ENCODE measurements around the gene KRT25. TPM values are rescaled to one million over a fixed set of nuclear protein-coding genes. Genes with fewer than 3 reads are reported as not detected.
A peak's percentile ranks its signal among the peaks of the same experiment; 100 is the strongest.

Gene KRT25
- total and polyA plus RNA-seq, 2 of the 13 experiments (the other 11 are each of a cell fraction or from before 2014, with no cell fraction given), result not detected

DNA sequence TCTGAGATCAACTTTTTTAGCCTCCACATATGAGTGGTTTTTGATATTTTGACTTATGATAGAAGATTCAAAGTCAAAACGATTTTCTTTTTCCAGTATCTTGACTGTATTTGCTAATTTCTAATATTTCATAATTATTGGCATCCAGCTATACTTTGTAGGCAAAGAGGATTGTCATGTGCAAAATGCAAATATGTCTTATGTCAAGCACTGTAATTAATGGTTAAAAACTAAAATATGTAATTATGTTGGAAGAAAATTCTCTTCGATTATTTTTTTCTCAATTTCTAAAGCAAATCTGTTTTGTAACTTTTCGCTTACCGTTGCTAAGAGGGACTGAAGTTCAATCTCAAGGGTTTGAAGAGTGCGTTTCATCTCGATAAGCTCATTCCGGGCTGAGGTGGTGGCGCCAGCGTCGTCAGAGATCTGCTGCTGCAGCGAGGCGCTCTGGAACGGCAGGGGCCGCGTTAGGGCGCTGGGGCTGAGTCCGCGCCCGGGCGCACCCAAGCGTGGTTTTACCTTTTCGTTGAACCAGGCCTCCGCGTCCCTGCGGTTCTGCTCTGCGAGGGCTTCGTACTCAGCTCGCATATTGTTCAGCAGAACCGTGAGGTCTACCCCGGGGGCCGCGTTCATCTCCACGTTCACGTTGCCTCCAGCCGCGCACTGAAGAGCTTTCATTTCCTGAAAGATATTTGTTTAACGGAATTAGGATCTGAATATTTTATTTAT, 24.2 kb upstream of the KRT25 start (continued):
- TF ChIP-seq, protein P1, sequence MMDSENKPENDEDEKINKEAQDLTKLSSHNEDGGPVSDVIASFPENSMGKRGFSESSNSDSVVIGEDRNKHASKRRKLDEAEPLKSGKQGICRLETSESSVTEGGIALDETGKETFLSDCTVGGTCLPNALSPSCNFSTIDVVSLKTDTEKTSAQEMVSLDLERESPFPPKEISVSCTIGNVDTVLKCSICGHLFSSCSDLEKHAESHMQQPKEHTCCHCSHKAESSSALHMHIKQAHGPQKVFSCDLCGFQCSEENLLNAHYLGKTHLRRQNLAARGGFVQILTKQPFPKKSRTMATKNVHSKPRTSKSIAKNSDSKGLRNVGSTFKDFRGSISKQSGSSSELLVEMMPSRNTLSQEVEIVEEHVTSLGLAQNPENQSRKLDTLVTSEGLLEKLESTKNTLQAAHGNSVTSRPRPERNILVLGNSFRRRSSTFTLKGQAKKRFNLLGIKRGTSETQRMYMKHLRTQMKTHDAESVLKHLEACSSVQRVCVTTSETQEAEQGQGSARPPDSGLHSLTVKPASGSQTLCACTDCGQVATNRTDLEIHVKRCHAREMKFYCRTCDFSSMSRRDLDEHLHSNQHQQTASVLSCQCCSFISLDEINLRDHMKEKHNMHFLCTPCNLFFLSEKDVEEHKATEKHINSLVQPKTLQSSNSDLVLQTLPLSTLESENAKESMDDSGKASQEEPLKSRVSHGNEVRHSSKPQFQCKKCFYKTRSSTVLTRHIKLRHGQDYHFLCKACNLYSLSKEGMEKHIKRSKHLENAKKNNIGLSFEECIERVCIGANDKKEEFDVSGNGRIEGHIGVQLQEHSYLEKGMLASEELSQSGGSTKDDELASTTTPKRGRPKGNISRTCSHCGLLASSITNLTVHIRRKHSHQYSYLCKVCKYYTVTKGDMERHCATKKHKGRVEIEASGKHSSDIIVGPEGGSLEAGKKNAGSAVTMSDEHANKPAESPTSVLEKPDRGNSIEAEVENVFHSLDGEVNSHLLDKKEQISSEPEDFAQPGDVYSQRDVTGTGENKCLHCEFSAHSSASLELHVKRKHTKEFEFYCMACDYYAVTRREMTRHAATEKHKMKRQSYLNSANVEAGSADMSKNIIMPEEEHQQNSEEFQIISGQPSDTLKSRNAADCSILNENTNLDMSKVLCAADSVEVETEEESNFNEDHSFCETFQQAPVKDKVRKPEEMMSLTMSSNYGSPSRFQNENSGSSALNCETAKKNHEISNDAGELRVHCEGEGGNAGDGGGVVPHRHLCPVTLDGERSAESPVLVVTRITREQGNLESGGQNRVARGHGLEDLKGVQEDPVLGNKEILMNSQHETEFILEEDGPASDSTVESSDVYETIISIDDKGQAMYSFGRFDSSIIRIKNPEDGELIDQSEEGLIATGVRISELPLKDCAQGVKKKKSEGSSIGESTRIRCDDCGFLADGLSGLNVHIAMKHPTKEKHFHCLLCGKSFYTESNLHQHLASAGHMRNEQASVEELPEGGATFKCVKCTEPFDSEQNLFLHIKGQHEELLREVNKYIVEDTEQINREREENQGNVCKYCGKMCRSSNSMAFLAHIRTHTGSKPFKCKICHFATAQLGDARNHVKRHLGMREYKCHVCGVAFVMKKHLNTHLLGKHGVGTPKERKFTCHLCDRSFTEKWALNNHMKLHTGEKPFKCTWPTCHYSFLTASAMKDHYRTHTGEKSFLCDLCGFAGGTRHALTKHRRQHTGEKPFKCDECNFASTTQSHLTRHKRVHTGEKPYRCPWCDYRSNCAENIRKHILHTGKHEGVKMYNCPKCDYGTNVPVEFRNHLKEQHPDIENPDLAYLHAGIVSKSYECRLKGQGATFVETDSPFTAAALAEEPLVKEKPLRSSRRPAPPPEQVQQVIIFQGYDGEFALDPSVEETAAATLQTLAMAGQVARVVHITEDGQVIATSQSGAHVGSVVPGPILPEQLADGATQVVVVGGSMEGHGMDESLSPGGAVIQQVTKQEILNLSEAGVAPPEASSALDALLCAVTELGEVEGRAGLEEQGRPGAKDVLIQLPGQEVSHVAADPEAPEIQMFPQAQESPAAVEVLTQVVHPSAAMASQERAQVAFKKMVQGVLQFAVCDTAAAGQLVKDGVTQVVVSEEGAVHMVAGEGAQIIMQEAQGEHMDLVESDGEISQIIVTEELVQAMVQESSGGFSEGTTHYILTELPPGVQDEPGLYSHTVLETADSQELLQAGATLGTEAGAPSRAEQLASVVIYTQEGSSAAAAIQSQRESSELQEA (CRISPR knock-in tag; IDR thresholded peaks at IDR 0.05; ENCODE audit: not compliant biosample characterization), result no peak
- TF ChIP-seq RFX1 (IDR thresholded peaks at IDR 0.05), result no peak
- TF ChIP-seq, protein P2, sequence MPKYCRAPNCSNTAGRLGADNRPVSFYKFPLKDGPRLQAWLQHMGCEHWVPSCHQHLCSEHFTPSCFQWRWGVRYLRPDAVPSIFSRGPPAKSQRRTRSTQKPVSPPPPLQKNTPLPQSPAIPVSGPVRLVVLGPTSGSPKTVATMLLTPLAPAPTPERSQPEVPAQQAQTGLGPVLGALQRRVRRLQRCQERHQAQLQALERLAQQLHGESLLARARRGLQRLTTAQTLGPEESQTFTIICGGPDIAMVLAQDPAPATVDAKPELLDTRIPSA (CRISPR knock-in tag; IDR thresholded peaks at IDR 0.05; ENCODE audit: borderline replicate concordance), result no peak
- no peak for TF ChIP-seq TAF15 (IDR thresholded peaks at IDR 0.05; ENCODE audit: low read depth, low read length, poor library complexity, severe bottlenecking)
- TF ChIP-seq HMG20B (CRISPR knock-in tag; conservative IDR thresholded peaks at IDR 0.05), result no peak
- TF ChIP-seq, protein P3, sequence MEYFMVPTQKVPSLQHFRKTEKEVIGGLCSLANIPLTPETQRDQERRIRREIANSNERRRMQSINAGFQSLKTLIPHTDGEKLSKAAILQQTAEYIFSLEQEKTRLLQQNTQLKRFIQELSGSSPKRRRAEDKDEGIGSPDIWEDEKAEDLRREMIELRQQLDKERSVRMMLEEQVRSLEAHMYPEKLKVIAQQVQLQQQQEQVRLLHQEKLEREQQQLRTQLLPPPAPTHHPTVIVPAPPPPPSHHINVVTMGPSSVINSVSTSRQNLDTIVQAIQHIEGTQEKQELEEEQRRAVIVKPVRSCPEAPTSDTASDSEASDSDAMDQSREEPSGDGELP (IDR thresholded peaks at IDR 0.05; ENCODE audit: borderline replicate concordance, low read depth), result no peak
- TF ChIP-seq KMT2A (CRISPR knock-in tag; IDR thresholded peaks at IDR 0.05), result no peak
- TF ChIP-seq, protein P4, sequence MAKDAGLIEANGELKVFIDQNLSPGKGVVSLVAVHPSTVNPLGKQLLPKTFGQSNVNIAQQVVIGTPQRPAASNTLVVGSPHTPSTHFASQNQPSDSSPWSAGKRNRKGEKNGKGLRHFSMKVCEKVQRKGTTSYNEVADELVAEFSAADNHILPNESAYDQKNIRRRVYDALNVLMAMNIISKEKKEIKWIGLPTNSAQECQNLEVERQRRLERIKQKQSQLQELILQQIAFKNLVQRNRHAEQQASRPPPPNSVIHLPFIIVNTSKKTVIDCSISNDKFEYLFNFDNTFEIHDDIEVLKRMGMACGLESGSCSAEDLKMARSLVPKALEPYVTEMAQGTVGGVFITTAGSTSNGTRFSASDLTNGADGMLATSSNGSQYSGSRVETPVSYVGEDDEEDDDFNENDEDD (CRISPR knock-in tag; IDR thresholded peaks at IDR 0.05; ENCODE audit: borderline replicate concordance), result 0 out of 2 replicates have a peak, but pooled peaks have one; percentile 15
- TF ChIP-seq CAMTA2 (CRISPR knock-in tag; IDR thresholded peaks at IDR 0.05; ENCODE audit: borderline replicate concordance), result no peak
- TF ChIP-seq, protein P5, sequence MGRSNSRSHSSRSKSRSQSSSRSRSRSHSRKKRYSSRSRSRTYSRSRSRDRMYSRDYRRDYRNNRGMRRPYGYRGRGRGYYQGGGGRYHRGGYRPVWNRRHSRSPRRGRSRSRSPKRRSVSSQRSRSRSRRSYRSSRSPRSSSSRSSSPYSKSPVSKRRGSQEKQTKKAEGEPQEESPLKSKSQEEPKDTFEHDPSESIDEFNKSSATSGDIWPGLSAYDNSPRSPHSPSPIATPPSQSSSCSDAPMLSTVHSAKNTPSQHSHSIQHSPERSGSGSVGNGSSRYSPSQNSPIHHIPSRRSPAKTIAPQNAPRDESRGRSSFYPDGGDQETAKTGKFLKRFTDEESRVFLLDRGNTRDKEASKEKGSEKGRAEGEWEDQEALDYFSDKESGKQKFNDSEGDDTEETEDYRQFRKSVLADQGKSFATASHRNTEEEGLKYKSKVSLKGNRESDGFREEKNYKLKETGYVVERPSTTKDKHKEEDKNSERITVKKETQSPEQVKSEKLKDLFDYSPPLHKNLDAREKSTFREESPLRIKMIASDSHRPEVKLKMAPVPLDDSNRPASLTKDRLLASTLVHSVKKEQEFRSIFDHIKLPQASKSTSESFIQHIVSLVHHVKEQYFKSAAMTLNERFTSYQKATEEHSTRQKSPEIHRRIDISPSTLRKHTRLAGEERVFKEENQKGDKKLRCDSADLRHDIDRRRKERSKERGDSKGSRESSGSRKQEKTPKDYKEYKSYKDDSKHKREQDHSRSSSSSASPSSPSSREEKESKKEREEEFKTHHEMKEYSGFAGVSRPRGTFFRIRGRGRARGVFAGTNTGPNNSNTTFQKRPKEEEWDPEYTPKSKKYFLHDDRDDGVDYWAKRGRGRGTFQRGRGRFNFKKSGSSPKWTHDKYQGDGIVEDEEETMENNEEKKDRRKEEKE (IDR thresholded peaks at IDR 0.05), result no peak
- TF ChIP-seq ZNF430 (CRISPR knock-in tag; IDR thresholded peaks at IDR 0.05), result no peak

Data from HepG2 (cell line).